HFF-Myc (cell line): ENCODE results near the gene SAMD14.

Experiments
- DNase-seq: peaks from one replicate; pipeline ENCODE4 v3.0.0-alpha.2; 2011; ENCODE audit warnings: low read depth; ENCODE audit errors: extremely low read depth
- H3K4me3 ChIP-seq: replicated peaks from 2 replicates; pipeline ENCODE4 v1.5.1; 2011; ENCODE audit warnings: low read depth, mild to moderate bottlenecking, control low read depth, low read length
- TF ChIP-seq, protein P1 (sequence below): IDR thresholded peaks from 2 replicates; pipeline ENCODE4 v1.5.1; 2012; ENCODE audit warnings: mild to moderate bottlenecking, low read depth, low read length, control low read depth; ENCODE audit errors: missing control alignments

SAMD14 gene

GRCh38 chr17:50074227-50074626, 55.7 kb downstream of the SAMD14 start:
- TF ChIP-seq, protein P1, sequence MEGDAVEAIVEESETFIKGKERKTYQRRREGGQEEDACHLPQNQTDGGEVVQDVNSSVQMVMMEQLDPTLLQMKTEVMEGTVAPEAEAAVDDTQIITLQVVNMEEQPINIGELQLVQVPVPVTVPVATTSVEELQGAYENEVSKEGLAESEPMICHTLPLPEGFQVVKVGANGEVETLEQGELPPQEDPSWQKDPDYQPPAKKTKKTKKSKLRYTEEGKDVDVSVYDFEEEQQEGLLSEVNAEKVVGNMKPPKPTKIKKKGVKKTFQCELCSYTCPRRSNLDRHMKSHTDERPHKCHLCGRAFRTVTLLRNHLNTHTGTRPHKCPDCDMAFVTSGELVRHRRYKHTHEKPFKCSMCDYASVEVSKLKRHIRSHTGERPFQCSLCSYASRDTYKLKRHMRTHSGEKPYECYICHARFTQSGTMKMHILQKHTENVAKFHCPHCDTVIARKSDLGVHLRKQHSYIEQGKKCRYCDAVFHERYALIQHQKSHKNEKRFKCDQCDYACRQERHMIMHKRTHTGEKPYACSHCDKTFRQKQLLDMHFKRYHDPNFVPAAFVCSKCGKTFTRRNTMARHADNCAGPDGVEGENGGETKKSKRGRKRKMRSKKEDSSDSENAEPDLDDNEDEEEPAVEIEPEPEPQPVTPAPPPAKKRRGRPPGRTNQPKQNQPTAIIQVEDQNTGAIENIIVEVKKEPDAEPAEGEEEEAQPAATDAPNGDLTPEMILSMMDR, result no peak
- H3K4me3 ChIP-seq, result no peak overlapping the region
- no peak for DNase-seq

DNA sequence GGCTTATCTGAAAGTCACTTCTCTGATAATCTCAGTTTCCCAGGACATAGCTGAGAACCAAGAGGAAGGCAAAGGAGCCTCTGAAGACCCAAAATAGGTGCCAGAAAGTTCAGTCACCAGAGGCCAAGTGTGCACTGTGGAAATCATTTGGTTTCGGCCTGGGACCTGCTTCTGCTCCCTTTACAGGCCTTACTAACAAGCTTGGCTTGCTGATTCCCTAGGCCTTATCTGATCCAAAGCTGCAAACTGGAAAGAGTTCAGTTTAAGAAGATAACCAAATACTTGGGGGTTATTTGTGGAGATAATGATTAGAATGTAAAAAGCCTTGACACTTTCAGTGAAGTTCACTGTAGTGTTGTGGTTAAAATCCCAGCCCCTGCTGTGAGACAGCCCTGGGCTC, 57.0 kb downstream of the SAMD14 start:
- DNase-seq, result no peak
- H3K4me3 ChIP-seq, result no peak overlapping the region
- TF ChIP-seq, protein P1, result no peak

GRCh38 chr17:50072130-50072529, 57.8 kb downstream of the SAMD14 start:
- H3K4me3 ChIP-seq, result no peak overlapping the region
- DNase-seq, result no peak
- TF ChIP-seq, protein P1, result no peak

DNA sequence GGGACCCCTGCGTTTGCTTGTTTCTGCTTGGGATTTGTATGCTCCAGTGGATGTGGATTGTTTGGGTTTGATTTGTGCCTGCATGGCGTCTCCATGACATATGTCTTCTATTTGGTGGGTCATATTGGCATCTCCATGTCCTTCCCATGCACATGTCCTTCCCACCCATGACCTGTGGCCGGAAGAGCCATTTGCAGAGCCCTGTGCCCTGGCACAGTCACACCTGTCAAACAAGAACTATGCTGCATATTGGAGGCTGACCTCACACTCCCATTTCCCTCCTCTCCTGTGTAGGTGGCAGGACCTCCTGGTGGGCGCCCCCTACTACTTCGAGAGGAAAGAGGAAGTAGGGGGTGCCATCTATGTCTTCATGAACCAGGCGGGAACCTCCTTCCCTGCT, 58.3 kb downstream of the SAMD14 start:
- TF ChIP-seq, protein P1, result no peak
- no peak for DNase-seq
- no peak overlapping the region for H3K4me3 ChIP-seq

- H3K4me3 ChIP-seq, result no peak overlapping the region
- TF ChIP-seq, protein P1, result no peak
- no peak for DNase-seq
Observed at GRCh38 chr17:50070908-50071680, 58.9 kb downstream of the SAMD14 start.

GRCh38 chr17:50067996-50068395, 62.0 kb downstream of the SAMD14 start:
- no peak overlapping the region for H3K4me3 ChIP-seq
- DNase-seq, result no peak
- TF ChIP-seq, protein P1, result no peak

GRCh38 chr17:50066995-50067394, 63.0 kb downstream of the SAMD14 start:
- DNase-seq, result no peak
- H3K4me3 ChIP-seq, result no peak overlapping the region
- TF ChIP-seq, protein P1, result no peak
